ENCODE results near the gene TMEM132D.
"Not testable (repeated sequence)": the region's sequence is repeated elsewhere in the genome, so short reads cannot be mapped to it uniquely, and the experiment has no call there.

TMEM132D gene

GRCh38 chr12:129903092-129903945, 506 bp downstream of the TMEM132D start:
- H3K4me3 ChIP-seq (ENCODE audit: low read length in 2 of 2), result no peak overlapping the region

GRCh38 chr12:129902371-129903091, 1.3 kb downstream of the TMEM132D start:
- H3K36me3 ChIP-seq (ENCODE audit: control insufficient read depth in 2 of 2, insufficient read depth in 2 of 2, low read length in 2 of 2), result no peaks in the 10 kb centered on the region
- no peaks in the 10 kb centered on the region for H3K4me1 ChIP-seq (ENCODE audit: control insufficient read depth, insufficient read depth, low read length)
- H3K9ac ChIP-seq (ENCODE audit: low read length in 2 of 2), result no peak overlapping the region
- no peak overlapping the region for H3K27ac ChIP-seq (ENCODE audit: low read length)
- H3K9me3 ChIP-seq (ENCODE audit: control insufficient read depth in 2 of 2, low read length in 2 of 2), result no peaks in the 10 kb centered on the region
- H3K27me3 ChIP-seq (ENCODE audit: control insufficient read depth in 1 of 2, insufficient read depth in 2 of 2, low read length in 2 of 2), result peaks cover 10 to 17% of the 10 kb centered on the region in 2 donors
- no peak overlapping the region for H3K4me3 ChIP-seq (ENCODE audit: low read length in 2 of 2)

More at GRCh38 chr12:129903092-129903945, 506 bp downstream of the TMEM132D start:
- no peaks in the 10 kb centered on the region for H3K9me3 ChIP-seq (ENCODE audit: control insufficient read depth in 2 of 2, low read length in 2 of 2)
- peaks cover 10 to 17% of the 10 kb centered on the region in 2 donors for H3K27me3 ChIP-seq (ENCODE audit: control insufficient read depth in 1 of 2, insufficient read depth in 2 of 2, low read length in 2 of 2)
- no peak overlapping the region for H3K9ac ChIP-seq (ENCODE audit: low read length in 2 of 2)
- H3K4me1 ChIP-seq (ENCODE audit: control insufficient read depth, insufficient read depth, low read length), result no peaks in the 10 kb centered on the region
- H3K27ac ChIP-seq (ENCODE audit: low read length), result no peak overlapping the region
- H3K36me3 ChIP-seq (ENCODE audit: control insufficient read depth in 2 of 2, insufficient read depth in 2 of 2, low read length in 2 of 2), result no peaks in the 10 kb centered on the region

GRCh38 chr12:129901254-129901653, 2.6 kb downstream of the TMEM132D start:
- no peak overlapping the region for H3K27ac ChIP-seq (ENCODE audit: low read length)
- H3K36me3 ChIP-seq (ENCODE audit: control insufficient read depth in 2 of 2, insufficient read depth in 2 of 2, low read length in 2 of 2), result no peaks in the 10 kb centered on the region
- H3K4me3 ChIP-seq (ENCODE audit: low read length in 2 of 2), result no peak overlapping the region
- H3K27me3 ChIP-seq (ENCODE audit: control insufficient read depth in 1 of 2, insufficient read depth in 2 of 2, low read length in 2 of 2), result peaks cover 10 to 13% of the 10 kb centered on the region in 2 donors
- H3K4me1 ChIP-seq (ENCODE audit: control insufficient read depth, insufficient read depth, low read length), result no peaks in the 10 kb centered on the region
- no peak overlapping the region for H3K9ac ChIP-seq (ENCODE audit: low read length in 2 of 2)
- no peaks in the 10 kb centered on the region for H3K9me3 ChIP-seq (ENCODE audit: control insufficient read depth in 2 of 2, low read length in 2 of 2)

GRCh38 chr12:129900306-129900705, 3.5 kb downstream of the TMEM132D start:
- Histone ChIP-seq H3K4me1 (ENCODE audit: control insufficient read depth, insufficient read depth, low read length) (no peaks in the 10 kb centered on the region), H3K9ac (ENCODE audit: low read length in 2 of 2) (no peak overlapping the region), H3K9me3 (ENCODE audit: control insufficient read depth in 2 of 2, low read length in 2 of 2) (no peaks in the 10 kb centered on the region), H3K4me3 (ENCODE audit: low read length in 2 of 2) (no peak overlapping the region), H3K36me3 (ENCODE audit: control insufficient read depth in 2 of 2, insufficient read depth in 2 of 2, low read length in 2 of 2) (no peaks in the 10 kb centered on the region), H3K27ac (ENCODE audit: low read length) (no peak overlapping the region), H3K27me3 (ENCODE audit: control insufficient read depth in 1 of 2, insufficient read depth in 2 of 2, low read length in 2 of 2) (peaks cover 10 to 12% of the 10 kb centered on the region in 2 donors)

GRCh38 chr12:129899045-129899444, 4.8 kb downstream of the TMEM132D start:
- not testable (repeated sequence) for H3K4me1 ChIP-seq (ENCODE audit: control insufficient read depth, insufficient read depth, low read length); H3K36me3 ChIP-seq (ENCODE audit: control insufficient read depth in 2 of 2, insufficient read depth in 2 of 2, low read length in 2 of 2)

GRCh38 chr12:129893691-129894090, 10.1 kb downstream of the TMEM132D start:
- Histone ChIP-seq H3K27me3 (ENCODE audit: control insufficient read depth in 1 of 2, insufficient read depth in 2 of 2, low read length in 2 of 2) (no peaks in the 10 kb centered on the region), H3K36me3 (ENCODE audit: control insufficient read depth in 2 of 2, insufficient read depth in 2 of 2, low read length in 2 of 2) (no peaks in the 10 kb centered on the region), H3K27ac (ENCODE audit: low read length) (no peak overlapping the region), H3K4me3 (ENCODE audit: low read length in 2 of 2) (no peak overlapping the region), H3K9ac (ENCODE audit: low read length in 2 of 2) (no peak overlapping the region), H3K9me3 (ENCODE audit: control insufficient read depth in 2 of 2, low read length in 2 of 2) (no peaks in the 10 kb centered on the region), H3K4me1 (ENCODE audit: control insufficient read depth, insufficient read depth, low read length) (no peaks in the 10 kb centered on the region)

More at GRCh38 chr12:129899045-129899444, 4.8 kb downstream of the TMEM132D start:
- not testable (repeated sequence) for H3K27ac ChIP-seq (ENCODE audit: low read length); H3K4me3 ChIP-seq (ENCODE audit: low read length in 2 of 2); H3K9me3 ChIP-seq (ENCODE audit: control insufficient read depth in 2 of 2, low read length in 2 of 2); H3K9ac ChIP-seq (ENCODE audit: low read length in 2 of 2)
- H3K27me3 ChIP-seq (ENCODE audit: control insufficient read depth in 1 of 2, insufficient read depth in 2 of 2, low read length in 2 of 2), result peaks cover 4 to 10% of the 10 kb centered on the region in 2 donors

- no peaks in the 10 kb centered on the region for H3K27me3 ChIP-seq (ENCODE audit: control insufficient read depth in 1 of 2, insufficient read depth in 2 of 2, low read length in 2 of 2)
- H3K9ac ChIP-seq (ENCODE audit: low read length in 2 of 2), result no peak overlapping the region
- H3K36me3 ChIP-seq (ENCODE audit: control insufficient read depth in 2 of 2, insufficient read depth in 2 of 2, low read length in 2 of 2), result no peaks in the 10 kb centered on the region
- H3K27ac ChIP-seq (ENCODE audit: low read length), result no peak overlapping the region
- no peak overlapping the region for H3K4me3 ChIP-seq (ENCODE audit: low read length in 2 of 2)
- no peaks in the 10 kb centered on the region for H3K9me3 ChIP-seq (ENCODE audit: control insufficient read depth in 2 of 2, low read length in 2 of 2)
- no peaks in the 10 kb centered on the region for H3K4me1 ChIP-seq (ENCODE audit: control insufficient read depth, insufficient read depth, low read length)
These were observed 16.7 kb downstream of the TMEM132D start for GRCh38 chr12:129887101-129887500.

- no peaks in the 10 kb centered on the region for H3K9me3 ChIP-seq (ENCODE audit: control insufficient read depth in 2 of 2, low read length in 2 of 2)
- no peak overlapping the region for H3K4me3 ChIP-seq (ENCODE audit: low read length in 2 of 2)
- H3K36me3 ChIP-seq (ENCODE audit: control insufficient read depth in 2 of 2, insufficient read depth in 2 of 2, low read length in 2 of 2), result no peaks in the 10 kb centered on the region
- H3K27me3 ChIP-seq (ENCODE audit: control insufficient read depth in 1 of 2, insufficient read depth in 2 of 2, low read length in 2 of 2), result no peaks in the 10 kb centered on the region
- no peak overlapping the region for H3K9ac ChIP-seq (ENCODE audit: low read length in 2 of 2)
- no peak overlapping the region for H3K27ac ChIP-seq (ENCODE audit: low read length)
- no peaks in the 10 kb centered on the region for H3K4me1 ChIP-seq (ENCODE audit: control insufficient read depth, insufficient read depth, low read length)
These were observed 17.3 kb downstream of the TMEM132D start for GRCh38 chr12:129886541-129886940.

GRCh38 chr12:129885287-129885686, 18.5 kb downstream of the TMEM132D start:
- Histone ChIP-seq H3K27ac (ENCODE audit: low read length) (no peak overlapping the region), H3K36me3 (ENCODE audit: control insufficient read depth in 2 of 2, insufficient read depth in 2 of 2, low read length in 2 of 2) (no peaks in the 10 kb centered on the region), H3K27me3 (ENCODE audit: control insufficient read depth in 1 of 2, insufficient read depth in 2 of 2, low read length in 2 of 2) (no peaks in the 10 kb centered on the region), H3K9me3 (ENCODE audit: control insufficient read depth in 2 of 2, low read length in 2 of 2) (no peaks in the 10 kb centered on the region), H3K4me1 (ENCODE audit: control insufficient read depth, insufficient read depth, low read length) (no peaks in the 10 kb centered on the region), H3K9ac (ENCODE audit: low read length in 2 of 2) (no peak overlapping the region), H3K4me3 (ENCODE audit: low read length in 2 of 2) (no peak overlapping the region)

- Histone ChIP-seq H3K4me1 (ENCODE audit: control insufficient read depth, insufficient read depth, low read length) (no peaks in the 10 kb centered on the region), H3K27ac (ENCODE audit: low read length) (no peak overlapping the region), H3K36me3 (ENCODE audit: control insufficient read depth in 2 of 2, insufficient read depth in 2 of 2, low read length in 2 of 2) (no peaks in the 10 kb centered on the region), H3K9me3 (ENCODE audit: control insufficient read depth in 2 of 2, low read length in 2 of 2) (peaks cover 7 to 8% of the 10 kb centered on the region in 2 donors), H3K4me3 (ENCODE audit: low read length in 2 of 2) (no peak overlapping the region), H3K9ac (ENCODE audit: low read length in 2 of 2) (no peak overlapping the region), H3K27me3 (ENCODE audit: control insufficient read depth in 1 of 2, insufficient read depth in 2 of 2, low read length in 2 of 2) (peaks cover 0 to 3% of the 10 kb centered on the region in 2 donors)
These were observed 26.4 kb downstream of the TMEM132D start for GRCh38 chr12:129877411-129877810.

- Histone ChIP-seq H3K4me3 (ENCODE audit: low read length in 2 of 2) (no peak overlapping the region), H3K27ac (ENCODE audit: low read length) (no peak overlapping the region), H3K36me3 (ENCODE audit: control insufficient read depth in 2 of 2, insufficient read depth in 2 of 2, low read length in 2 of 2) (no peaks in the 10 kb centered on the region), H3K4me1 (ENCODE audit: control insufficient read depth, insufficient read depth, low read length) (no peaks in the 10 kb centered on the region), H3K9me3 (ENCODE audit: control insufficient read depth in 2 of 2, low read length in 2 of 2) (peaks cover 4 to 8% of the 10 kb centered on the region in 2 donors), H3K9ac (ENCODE audit: low read length in 2 of 2) (no peak overlapping the region), H3K27me3 (ENCODE audit: control insufficient read depth in 1 of 2, insufficient read depth in 2 of 2, low read length in 2 of 2) (peaks cover 0 to 3% of the 10 kb centered on the region in 2 donors)
These were observed 30.0 kb downstream of the TMEM132D start for GRCh38 chr12:129873833-129874208.
